Measurements from ENCODE around the gene KDM8.

GRCh38 chr16:27215660-27216059 is 12.3 kb downstream of the KDM8 start:
- no peak for TF ChIP-seq EZH2 (IDR thresholded peaks at IDR 0.05; ENCODE audit: low read length, unreplicated experiment)
- TF ChIP-seq EZH2phosphoT487 (IDR thresholded peaks at IDR 0.05; ENCODE audit: borderline replicate concordance, low read length), result no peak
- TF ChIP-seq, protein P1, sequence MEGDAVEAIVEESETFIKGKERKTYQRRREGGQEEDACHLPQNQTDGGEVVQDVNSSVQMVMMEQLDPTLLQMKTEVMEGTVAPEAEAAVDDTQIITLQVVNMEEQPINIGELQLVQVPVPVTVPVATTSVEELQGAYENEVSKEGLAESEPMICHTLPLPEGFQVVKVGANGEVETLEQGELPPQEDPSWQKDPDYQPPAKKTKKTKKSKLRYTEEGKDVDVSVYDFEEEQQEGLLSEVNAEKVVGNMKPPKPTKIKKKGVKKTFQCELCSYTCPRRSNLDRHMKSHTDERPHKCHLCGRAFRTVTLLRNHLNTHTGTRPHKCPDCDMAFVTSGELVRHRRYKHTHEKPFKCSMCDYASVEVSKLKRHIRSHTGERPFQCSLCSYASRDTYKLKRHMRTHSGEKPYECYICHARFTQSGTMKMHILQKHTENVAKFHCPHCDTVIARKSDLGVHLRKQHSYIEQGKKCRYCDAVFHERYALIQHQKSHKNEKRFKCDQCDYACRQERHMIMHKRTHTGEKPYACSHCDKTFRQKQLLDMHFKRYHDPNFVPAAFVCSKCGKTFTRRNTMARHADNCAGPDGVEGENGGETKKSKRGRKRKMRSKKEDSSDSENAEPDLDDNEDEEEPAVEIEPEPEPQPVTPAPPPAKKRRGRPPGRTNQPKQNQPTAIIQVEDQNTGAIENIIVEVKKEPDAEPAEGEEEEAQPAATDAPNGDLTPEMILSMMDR (conservative IDR thresholded peaks at IDR 0.05; ENCODE audit: low read depth, low read length), result no peak
